DMS114 treated with DMSO at 0.1 percent for 48 hours (cell line): ENCODE measurements around the gene MATN3.

Source experiments
- DNase-seq: peaks from one replicate; lab custom pipeline; 2025; ENCODE audit not compliant: unreplicated experiment; lab: John Stamatoyannopoulos, UW

Gene MATN3

GRCh38 chr2:20040489-20041172, 28.2 kb upstream of the MATN3 start:
- no peak for DNase-seq

DNA sequence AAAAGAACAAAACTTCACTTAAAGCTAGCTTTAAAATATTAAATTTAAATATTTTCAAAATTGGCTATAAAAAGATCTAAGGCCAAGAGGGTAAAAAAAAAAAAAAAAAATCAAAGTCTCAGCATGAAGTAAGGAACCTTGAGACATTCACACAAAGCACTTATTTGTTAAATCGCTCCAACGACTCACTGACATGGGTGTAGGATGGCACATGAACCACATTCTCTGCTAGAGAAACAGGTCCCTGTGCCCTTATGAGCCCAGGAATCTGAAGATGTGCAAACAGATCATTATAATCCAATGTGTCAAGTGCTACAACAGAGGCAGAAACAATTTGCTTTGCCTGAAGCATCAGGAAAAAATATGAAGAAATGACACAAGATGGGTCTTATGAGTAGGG, 25.2 kb upstream of the MATN3 start:
- no peak for DNase-seq

- no peak for DNase-seq
Measured at GRCh38 chr2:20035955-20036666, 23.6 kb upstream of the MATN3 start.

DNA sequence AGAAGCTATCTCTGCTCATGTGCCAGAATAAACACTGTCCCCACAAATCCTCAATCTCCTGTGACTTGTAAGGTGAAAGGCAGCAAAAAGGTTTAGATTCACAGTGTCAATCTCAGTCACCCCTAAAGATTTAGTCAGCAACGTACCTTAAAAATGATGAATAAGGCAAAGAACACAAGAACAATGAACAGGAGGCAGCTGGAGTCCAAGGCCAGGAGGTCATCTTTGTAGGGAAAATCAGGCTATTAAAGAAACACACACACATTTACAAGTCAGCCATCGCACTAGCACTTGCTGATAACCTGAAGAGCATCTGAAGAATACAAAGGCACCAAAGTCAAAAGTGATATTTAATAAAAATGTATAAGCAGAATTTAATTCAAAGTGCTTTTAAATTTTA, 22.4 kb upstream of the MATN3 start:
- DNase-seq, result no peak

DNA sequence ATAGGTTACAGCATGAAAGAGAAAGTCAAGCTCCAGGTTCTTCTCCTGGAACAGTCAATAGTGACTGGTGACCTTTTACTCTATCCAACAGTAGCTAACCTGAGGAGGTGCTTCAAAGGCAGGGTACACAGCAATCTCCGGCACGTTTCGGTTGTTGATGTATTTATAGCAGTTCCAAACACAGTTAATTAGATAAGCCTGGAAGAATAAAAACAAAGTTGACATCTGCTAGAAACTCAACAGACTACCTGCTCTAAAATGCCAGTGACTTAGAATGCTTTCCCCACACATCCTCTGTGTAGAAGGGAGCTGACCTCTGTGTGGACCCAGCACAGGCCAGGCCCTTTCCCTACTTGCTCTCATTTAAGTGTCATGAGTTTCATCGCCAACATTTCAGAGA, 21.8 kb upstream of the MATN3 start:
- no peak for DNase-seq

- no peak for DNase-seq
Measured at GRCh38 chr2:20033322-20033721, 20.9 kb upstream of the MATN3 start.

DNA sequence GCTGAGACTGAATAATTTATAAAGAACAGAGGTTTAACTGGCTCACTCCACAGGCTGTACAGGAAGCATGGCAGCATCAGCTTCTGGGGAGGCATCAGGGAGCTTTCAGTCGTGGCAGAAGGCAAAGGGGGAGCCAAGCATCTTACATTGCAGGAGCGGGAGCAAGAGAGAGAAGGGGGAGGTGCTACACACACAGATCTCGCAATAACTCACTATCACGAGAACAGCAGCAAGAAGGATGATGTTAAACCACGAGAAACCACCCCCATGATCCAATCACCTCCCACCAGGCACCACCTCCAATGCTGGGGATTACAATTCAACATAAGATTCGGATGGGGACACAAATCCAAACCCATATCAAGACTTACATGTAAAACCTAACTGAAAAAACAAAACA, 17.8 kb upstream of the MATN3 start:
- no peak for DNase-seq

- DNase-seq, result no peak
Measured at GRCh38 chr2:20027705-20028434, 15.4 kb upstream of the MATN3 start.

- no peak for DNase-seq
Measured at GRCh38 chr2:20027260-20027677, 14.8 kb upstream of the MATN3 start.

DNA sequence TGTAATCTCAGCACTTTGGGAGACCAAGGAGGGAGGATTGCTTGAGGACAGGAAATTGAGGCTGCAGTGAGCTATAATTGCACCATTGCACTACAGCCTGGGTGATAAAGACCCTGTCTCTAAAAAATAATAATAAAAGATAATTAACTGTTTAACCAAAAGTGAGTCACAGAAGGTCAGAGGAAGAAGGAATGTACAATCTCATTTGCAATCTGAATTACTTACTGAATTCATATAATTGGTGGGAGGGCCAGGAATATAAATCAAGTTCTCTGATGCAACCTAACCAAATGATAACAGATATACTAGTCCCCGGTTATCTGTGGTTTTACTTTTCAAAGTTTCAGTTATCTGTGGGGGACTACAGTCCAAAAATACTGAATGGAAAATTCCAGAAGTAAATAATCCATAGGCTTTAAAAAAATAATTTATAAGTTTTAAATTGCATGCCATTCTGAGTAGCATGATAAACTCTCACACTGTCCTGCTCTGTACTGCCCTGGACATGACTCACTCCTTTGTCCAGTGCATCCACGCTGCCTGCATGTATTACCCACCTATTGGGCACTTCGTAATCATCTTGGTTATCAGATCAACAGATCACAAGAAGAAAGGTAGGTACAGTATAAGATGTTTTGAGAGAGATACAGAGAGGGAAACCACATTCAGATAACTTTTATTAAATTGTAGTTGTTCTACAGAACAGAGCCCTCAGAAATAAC, 12.8 kb upstream of the MATN3 start:
- no peak for DNase-seq

DNA sequence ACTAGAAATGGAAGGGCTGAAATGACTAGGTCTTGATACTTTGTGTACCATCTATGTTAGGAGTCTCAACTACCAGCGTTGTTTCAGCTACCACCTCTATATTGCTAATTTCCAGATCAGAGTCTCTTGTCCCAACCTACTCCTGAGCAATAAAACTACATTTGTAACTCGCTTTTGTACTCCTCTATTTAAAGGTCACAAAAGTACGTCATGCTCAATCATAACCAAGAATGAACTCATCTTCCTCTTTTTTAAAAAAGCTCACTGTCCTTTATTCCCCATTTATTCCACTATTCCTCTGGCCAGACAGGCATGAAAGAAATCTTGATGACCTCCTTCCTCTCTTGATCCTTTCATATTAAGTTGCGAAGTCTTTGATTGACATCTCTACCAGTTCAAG, 11.2 kb upstream of the MATN3 start:
- no peak for DNase-seq

DNA sequence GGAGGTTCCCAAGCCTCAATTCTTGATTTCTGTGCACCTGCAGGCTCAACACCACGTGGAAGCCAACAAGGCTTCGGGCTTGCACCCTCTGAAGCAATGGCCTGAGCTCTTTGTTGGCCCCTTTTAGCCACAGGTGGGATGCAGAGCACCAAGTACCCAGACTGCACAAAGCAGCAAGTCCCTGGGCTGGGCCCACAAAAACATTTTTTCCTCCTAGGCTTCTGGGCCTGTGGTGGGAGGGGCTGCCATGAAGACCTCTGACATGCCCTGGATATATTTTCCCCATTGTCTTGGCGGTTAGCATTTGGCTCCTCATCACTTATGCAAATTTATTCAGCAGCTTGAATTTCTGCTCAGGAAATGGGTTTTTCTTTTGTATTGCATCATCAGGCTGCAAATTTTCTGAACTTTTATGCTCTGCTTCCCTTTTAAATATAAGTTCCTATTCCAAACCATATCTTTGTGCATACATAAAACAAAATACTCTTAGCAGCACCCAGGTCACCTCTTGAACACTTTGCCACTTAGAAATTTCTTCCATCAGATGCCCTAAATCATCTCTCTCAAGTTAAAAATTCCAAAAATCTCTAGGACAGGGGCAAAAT, 9.0 kb upstream of the MATN3 start:
- no peak for DNase-seq

DNA sequence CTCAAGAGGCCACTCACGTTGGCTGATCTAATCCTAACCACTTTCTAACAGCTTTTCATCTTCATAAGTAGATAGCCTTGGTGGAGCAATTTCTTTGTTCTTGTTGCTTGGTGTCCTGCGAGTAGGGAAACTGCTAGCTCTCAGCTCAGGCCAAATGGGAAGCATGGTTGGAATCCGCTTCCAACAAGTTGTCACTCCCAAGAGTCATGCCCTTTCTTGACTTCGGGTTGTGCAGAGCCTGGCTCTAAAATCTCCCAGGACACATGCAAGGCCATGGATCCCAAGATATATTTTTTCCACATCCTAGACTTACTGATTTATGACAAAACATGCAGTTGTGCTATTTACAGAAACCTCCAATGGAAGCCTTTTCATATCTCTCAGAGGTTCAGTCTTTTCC, 7.3 kb upstream of the MATN3 start:
- no peak for DNase-seq

- no peak for DNase-seq
Measured at GRCh38 chr2:20018601-20019152, 6.2 kb upstream of the MATN3 start.

DNA sequence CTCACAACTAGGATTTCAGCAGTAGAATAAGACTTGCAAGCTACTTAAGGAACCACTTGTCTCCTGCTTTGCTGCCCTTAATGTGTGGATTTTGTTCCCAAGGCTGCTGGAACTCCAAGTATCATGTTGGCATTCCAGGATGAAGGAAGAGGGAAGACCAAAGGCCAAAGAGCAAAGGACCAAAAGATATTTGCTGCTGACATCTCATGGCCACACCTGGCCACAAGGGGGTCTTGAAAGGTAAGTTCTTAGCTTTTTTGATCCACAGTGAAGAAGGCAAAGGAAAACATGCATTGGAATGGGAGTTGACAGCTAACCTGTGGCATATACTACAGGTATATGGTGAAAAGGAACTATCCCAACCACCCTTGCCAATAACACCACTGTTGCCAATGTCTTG, 3.9 kb upstream of the MATN3 start:
- DNase-seq, result no peak

DNA sequence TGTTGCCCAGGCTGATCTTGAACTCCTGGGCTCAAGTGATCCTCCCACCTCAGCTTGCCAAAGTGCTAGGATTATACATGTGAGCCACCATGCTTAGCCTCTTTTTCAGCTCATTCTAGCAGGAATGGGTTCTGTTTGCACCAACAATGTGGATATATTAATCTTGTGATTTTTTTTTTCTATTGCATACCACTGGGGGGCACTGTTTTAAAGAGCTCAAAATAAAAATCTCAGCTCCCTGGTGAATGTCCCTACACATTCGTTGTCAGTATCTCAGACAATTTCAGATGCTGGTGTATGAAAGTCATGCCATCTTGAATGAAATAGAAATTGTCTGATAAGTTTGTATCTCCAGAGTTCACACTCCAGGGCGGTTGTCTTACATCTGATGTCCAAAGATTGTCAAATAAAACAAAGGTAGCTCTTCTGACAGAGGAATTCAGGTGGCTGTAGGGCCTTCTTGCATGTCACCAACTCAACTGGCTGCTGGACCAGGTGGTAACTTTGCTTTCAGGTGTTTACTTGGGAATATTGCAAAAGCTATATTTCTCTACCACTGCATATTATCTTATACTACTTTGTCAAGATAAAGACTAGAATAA, 3.1 kb upstream of the MATN3 start:
- peak; percentile 49 for DNase-seq

GRCh38 chr2:20013126-20013849, 820 bp upstream of the MATN3 start:
- DNase-seq, result no peak

GRCh38 chr2:20012032-20012281, 511 bp downstream of the MATN3 start:
- DNase-seq, result no peak

GRCh38 chr2:20011276-20012031, 1.0 kb downstream of the MATN3 start:
- DNase-seq, result no peak
